Stomach (tissue), 4 donors: ENCODE results near the gene PATE4.

Experiments used
- EP300 ChIP-seq: sonication (generic); formaldehyde crosslinking; IDR thresholded peaks from one replicate; pipeline ENCODE4 v1.6.1; 2017; ENCODE audit warnings: antibody characterized with exemption
- POLR2A ChIP-seq, 4 donors: fragments of 450-650 bp; IDR thresholded peaks; one replicate each; pipeline ENCODE4 v1.6.1; 2016; ENCODE audit warnings: antibody characterized with exemption in 4 of 4, control low read depth in 2 of 4, mild to moderate bottlenecking in 1 of 4, moderate library complexity in 1 of 4

- TF ChIP-seq POLR2A (IDR thresholded peaks at IDR 0.05) (no peak), EP300 (no peak)
These were observed 50.3 kb downstream of the PATE4 start for GRCh38 chr11:125883375-125883774.
